Measurements from ENCODE around the gene TSC22D3.

The TSC22D3 gene

GRCh38 chrX:107729558-107730297 lies 45.9 kb downstream of the TSC22D3 start:
- DNase-seq, result no peak

GRCh38 chrX:107728371-107729099 lies 47.1 kb downstream of the TSC22D3 start:
- no peak for DNase-seq

DNA sequence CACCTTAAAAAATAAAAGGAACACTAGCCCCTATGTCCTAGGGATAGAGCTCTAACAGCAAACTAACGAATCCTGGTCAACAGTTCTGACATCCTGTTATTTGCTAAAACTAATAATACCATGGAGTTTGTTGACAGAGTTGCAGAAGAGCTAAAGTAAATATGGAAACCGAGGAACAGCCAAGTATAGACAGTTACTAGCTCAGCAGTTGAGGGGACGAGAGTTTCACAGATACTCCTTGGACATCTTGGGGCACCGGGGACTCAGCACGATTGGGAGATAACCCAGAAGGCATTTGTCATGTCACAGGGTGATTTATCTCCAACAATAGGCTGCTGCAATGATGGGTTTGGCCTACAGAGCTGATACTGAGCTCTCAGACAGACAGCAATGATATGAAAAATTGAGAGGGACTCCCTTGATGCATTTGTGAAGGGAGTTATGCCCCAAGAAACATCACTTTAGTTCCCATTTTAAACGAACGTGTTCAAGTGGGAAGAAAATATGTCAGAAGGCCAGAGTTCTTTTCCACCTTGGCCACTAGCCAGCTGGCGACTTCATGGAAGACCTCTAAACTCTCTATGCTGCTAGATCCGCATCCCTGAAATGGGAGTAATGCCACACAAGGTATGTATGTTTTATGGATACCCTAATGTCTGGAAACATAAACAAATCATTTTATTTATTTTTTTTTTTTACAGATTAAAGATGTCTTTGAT lies 48.6 kb downstream of the TSC22D3 start:
- DNase-seq, result no peak

GRCh38 chrX:107725761-107726555 lies 49.6 kb downstream of the TSC22D3 start:
- DNase-seq, result no peak

- DNase-seq, result no peak
Measured at GRCh38 chrX:107724653-107725052, 50.9 kb downstream of the TSC22D3 start.

GRCh38 chrX:107723511-107723910 lies 52.1 kb downstream of the TSC22D3 start:
- DNase-seq, result no peak

DNA sequence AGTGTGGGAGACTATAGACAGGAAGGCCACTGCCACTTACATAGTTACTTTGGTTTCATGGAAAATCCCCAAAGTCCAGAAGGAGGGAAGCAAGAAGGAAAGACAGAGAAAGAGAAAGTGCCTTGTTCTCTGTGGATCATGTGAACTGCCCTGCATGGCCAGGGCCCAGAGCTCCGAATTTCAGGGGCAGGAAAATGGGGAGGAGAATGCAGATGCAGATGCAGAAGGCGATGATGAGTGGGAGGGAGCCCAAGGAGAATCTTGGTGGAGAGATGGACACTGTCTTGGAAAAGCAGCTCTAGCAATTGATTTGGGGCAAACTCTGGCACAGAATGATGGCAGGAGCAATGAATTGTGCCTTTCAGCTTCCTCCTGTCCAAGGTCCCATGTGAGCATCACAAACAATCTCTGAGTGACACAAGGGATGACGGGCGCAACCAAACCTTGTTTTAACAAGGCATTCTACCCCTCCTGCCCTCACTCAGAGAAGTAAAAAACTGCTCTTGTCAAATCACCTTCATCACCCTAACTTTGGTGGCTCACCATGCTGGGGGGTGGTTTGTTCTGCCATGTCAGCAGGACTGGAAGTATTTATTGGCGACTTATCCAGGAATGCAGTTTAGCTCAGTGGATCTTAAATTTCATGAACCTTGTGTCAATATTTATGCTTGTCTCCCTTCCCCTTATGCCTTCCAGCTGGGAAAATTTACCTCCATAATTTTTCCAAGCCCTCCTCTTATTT lies 53.5 kb downstream of the TSC22D3 start:
- DNase-seq, result no peak

GRCh38 chrX:107721318-107721717 lies 54.3 kb downstream of the TSC22D3 start:
- DNase-seq, result no peak

DNA sequence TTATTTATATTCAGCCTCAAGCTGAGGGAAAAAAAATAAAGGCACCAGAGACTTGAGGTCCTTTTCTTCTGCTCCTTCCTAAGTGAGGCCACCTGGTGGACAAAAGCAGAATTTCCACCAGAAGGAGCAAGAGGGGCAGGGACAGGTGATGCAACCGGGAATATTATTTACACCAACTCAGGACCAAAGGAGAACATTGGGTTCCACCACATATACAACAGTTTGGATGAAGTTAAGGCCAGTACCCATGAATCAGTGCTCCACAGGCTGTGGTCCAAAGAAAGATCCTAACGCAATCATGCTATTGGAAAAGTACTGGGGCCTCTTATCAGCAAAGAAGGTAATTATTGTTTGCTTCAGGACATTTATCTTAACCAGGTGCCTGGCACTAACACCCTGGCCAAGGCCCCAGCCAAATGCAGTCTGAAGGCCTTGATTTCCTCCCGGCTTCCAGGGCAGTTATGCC lies 57.4 kb downstream of the TSC22D3 start:
- DNase-seq, result peak; percentile 72

- DNase-seq, result peak; percentile 83
Measured at GRCh38 chrX:107716816-107717700, 58.5 kb downstream of the TSC22D3 start.

DNA sequence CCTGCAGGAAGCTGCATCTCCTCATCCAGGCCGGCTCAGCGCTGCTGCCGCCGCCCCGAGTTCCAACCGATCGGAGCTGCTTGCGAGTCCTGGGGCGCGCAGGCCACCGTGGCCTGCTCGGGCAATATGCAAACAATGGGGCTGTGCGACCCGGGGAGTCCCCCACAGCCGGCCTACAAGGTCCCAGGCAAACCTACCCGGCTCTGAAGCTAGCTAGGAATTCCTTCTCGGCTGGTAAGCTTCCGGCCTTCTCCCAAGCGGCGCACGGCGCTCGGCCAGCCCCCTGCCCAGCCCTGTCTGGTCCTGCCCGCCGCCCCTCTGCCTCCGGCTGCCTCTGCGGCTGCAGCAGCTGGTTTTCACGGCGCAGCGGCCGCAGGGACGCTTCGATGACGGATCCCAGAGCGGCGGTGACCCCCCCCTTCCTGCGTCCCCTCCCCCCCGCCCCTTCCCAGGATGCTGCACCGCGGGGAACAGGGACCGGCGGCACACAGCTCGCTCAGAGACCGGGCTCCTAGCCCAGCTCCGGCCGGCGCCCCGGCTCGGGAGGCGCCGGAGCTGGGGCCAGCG lies 59.4 kb downstream of the TSC22D3 start:
- DNase-seq, result no peak

GRCh38 chrX:107715331-107716117 lies 60.1 kb downstream of the TSC22D3 start:
- no peak for DNase-seq

DNA sequence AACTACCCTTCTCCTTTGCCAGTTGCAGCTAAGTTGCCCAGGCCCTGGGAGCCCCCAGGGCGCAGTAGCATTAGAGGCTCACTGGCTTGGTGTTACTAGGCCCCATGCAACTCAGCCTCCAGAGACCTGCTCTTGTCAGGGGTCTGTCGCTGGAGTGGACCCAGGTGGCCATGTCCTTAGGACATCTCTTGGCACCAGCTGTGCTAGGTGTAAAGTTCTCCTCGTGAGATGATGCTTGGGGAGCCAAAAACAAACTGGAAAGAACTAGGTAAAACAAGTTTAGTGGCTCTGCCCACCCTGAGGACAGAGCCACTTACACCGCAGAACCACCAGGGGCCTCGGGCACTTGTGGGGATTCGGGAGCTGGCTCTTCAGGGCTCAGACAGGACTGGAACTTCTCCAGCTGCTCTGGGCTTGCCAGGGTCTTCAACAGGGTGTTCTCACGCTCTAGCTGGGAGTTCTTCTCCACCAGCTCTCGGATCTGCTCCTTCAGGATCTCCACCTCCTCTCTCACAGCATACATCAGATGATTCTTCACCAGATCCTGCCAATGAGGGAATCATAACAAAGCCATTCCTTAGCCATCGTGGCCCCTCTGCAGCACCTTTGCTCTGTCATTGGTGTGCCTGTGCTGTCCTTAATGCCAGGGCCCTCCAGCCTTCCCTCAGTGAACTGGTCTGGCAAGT lies 61.2 kb downstream of the TSC22D3 start:
- DNase-seq, result no peak

- DNase-seq, result no peak
Measured at GRCh38 chrX:107713543-107714205, 61.9 kb downstream of the TSC22D3 start.

DNA sequence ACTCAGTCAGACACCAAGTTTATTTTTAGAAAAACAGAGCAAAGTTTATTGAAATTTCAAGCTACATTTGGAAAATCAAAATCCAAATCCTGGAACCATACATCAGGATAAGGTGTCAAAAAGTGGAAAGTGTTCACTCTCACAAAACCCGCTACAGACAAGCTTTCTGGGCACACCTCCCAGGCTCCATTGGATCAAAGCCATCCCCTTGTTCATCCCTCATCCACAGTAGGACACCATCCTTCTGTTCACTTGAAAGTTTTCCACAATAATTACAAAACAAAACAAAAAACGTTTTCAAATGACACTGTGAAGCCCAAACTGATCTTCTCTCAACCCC lies 62.4 kb downstream of the TSC22D3 start:
- DNase-seq, result no peak

- no peak for DNase-seq
Measured at GRCh38 chrX:107712231-107713202, 63.1 kb downstream of the TSC22D3 start.

DNA sequence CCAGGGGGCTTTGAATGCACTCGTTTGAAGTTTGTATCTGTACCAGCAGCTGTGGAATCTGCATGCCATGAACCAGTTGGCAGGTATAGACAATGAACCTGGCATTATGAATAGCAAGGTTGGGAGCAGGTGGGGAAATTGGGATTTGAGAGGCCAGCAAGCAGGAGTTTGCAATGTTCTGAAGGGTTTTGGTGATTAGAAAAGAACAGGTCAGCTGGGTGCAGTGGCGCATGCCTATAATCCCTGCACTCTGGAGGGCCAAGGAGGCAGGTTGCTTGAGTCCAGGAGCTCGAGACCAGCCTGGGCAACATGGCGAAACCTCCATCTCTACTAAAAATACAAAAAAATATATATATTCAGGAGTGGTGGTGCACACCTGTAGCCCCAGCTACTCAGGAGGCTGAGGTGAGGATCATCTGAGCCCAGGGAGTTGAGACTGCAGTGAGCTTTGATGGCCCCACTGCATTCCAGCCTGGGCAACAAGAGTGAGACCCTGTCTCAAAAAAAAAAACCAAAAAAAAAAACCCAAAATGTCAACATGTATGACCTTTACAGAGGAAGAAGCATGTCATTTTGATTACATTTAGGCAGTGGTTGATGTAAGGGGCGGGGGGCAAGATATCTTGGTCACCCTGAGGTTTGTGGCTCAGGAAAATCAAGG lies 63.9 kb downstream of the TSC22D3 start:
- DNase-seq, result no peak

Data from activated gamma-delta T cell treated with Interleukin-2 at 50 U/mL for 16 hours (primary cell).